DMS 273 (cell line): ENCODE results near the gene KCNJ12.
A peak's percentile ranks its signal among the peaks of the same experiment; 100 is the strongest.
"Not testable (repeated sequence)": the region's sequence is repeated elsewhere in the genome, so short reads cannot be mapped to it uniquely, and the experiment has no call there.

Source experiments
- DNase-seq: peaks from one replicate; lab custom pipeline; 2025; ENCODE audit not compliant: unreplicated experiment; lab: John Stamatoyannopoulos, UW

KCNJ12 gene

DNA sequence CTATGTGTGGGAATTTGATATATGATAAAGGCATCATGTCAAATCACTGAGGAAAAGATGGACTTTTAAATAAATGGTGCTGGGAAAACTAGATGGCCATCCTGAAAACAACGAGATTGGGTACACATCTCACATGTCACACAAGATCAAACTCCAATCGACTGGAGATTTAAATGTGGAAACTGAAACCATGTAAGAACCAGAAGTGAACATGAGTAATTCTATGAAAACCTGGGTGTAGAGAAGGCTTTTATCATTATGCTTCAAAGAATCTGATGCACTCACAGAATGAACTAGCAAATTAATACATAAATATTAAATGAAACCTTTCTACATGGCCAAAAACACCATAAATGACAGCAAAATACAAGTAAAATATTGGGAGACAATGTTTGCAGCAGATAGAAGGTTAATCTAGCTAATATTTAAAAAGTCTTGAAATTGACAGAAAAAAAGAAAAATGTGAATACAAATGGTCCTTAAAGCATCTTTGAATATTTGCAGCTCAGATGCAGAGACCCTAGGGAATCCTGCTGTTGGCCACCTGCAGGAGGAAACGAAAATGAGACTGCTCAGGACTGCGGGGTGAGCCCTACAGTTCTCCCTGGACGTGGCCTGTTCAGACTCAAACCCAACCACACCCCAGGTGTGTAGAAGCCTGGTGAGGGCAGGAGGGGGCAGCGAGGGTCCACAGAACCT lies 62.3 kb downstream of the KCNJ12 start:
- DNase-seq: not testable (repeated sequence)

- not testable (repeated sequence) for DNase-seq
Measured at GRCh38 chr17:21439015-21439336, 62.8 kb downstream of the KCNJ12 start.

- no peak for DNase-seq
Measured at GRCh38 chr17:21445091-21445650, 69.0 kb downstream of the KCNJ12 start.

GRCh38 chr17:21447552-21447951 lies 71.4 kb downstream of the KCNJ12 start:
- not testable (repeated sequence) for DNase-seq

DNA sequence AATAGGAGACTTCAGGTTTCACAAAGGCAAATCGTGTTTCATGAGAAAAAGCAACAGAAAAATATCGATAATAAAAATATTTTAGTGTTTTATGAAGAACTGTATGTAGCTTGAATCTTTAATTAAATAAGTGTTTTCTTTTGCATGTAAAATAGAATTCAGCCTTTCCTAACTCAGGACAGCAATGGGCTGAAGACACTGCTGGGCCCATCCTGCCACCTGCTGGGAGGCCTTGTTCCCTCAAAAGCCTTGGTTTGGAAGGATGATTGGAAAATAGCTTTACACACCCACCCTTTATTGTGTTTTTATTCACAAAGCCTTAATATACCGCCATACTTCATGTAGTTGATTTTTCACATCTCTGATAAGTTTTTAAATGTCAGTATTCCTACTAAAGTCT lies 73.7 kb downstream of the KCNJ12 start:
- not testable (repeated sequence) for DNase-seq

DNA sequence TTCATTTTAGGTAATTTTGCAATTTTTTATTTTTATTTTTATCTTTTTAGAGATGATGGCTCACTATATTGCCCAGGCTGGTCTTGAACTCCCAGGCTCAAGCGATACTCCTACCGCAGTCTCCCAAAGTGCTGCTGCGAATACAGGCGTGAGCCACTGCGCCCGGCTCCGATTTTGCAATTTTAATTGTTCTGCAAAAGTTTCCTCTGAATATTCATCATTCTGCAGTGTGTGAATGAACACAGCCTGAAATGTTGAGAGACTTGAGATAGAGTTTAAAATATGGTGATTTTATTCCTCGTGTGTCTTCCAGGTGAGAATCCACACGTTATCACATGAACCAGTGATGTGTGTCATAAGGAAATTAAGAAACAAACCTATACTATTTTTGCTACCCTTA lies 75.8 kb downstream of the KCNJ12 start:
- no peak for DNase-seq

DNA sequence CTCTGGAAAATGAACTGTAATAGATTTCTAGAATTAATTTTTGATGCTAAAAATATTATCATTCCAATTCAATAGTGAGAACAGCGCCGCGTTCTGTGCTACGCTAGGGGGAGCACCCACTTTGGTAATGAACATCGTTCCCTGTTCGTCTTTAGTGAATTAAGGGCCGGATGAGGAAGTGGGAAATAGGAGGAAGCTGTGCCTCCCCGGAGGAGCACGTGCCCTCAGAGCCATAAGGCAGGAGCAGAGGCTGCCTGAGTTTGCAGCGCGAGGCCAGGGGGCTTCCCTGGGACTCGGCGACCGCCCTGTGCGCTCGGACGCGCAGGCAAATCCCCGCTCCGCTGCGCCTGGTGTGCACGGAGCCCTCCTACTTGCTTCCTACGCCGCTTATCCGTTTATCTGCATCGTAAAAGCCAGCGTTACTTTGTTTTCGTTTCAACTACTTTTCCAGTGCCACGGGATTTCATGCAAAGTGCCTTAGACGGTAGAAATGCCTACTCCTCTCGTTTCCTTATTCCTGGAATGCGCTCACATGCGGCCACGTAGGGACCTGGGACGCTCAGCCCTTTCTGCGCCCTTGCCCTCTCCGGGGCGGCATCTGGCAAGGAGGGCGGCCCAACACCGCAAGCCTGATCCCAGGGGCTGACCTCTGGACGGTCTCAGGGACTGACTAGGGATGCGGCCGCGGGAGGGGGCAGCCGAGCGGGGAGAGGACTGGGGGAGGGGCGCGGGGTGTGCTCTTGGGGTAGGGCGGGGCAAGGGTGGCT lies 76.4 kb downstream of the KCNJ12 start:
- DNase-seq: peak; percentile 21

DNA sequence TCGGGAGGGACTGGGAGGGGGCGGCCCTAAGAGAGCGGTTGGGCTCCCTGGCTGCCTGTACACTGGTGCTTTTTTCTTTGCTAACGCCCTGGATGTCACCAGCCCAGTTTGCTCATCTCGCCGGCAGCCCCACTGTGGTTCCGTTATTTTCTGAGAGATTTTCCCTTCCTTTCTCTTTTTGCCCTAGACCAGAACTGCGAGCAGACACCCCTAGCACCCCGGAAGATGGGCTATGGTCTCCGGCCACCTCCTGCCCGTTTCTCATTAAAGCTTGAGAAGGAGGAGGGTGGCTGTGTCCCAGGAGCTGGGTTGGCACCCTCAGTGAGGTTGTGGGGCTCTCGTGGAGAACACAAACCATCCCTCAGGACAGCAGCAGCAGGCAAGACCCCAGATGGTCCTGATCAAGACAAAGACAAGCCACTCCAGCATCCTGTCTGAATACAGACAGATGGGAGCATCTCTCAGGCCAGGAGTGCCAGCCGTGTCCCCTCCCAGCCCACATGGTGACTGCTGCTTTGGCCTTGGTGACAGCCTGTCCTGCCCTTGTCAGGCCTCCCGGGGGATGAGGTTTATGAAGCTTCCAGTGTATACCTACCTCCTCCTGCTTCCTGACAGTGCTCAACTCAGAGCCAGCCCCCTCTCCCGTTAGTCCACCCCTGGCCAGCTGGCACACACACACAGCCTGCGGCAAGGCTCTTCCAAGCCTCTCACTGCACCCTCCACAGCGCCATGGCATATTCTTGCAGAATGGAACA lies 77.2 kb downstream of the KCNJ12 start:
- peak; percentile 64 for DNase-seq

DNA sequence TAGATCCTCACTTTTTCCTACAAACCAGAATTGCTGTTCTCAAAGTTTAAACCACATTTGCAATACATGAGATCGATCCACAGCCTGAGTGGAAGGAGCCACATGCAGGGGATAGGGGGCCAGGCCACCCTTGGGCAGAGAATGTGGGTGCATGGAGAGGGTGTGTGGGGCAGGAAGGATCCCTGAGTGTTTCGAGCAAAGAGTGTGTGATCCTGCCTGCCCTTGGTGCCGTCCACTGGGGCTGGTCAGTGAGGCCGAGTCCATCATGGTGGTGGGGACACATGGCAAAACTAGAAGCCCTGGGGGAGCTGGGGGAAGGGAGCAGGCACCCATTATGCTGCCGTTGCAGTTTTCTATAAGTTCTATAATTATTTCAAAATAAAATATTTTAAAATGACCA lies 77.8 kb downstream of the KCNJ12 start:
- not testable (repeated sequence) for DNase-seq

DNA sequence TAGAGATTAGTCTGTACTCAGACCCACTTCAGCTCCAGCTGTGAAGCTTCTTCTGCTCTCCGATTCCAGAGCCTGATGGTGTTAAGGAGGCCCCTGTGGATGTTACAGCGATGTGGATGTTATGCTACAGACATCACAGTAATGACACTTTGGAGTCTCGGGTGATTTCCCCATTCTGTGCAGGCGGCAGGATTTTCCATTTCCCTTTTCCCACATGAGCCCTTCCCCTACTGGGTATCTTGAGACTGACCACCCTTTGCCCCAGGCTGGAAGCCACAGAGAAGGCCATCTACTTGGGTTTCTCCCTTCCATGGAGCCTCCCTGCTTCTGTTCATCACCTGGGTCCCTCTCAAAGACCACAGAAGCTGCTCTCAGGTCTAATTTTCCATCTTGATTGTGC lies 78.3 kb downstream of the KCNJ12 start:
- no peak for DNase-seq

GRCh38 chr17:21455761-21456160 lies 79.6 kb downstream of the KCNJ12 start:
- DNase-seq: no peak

DNA sequence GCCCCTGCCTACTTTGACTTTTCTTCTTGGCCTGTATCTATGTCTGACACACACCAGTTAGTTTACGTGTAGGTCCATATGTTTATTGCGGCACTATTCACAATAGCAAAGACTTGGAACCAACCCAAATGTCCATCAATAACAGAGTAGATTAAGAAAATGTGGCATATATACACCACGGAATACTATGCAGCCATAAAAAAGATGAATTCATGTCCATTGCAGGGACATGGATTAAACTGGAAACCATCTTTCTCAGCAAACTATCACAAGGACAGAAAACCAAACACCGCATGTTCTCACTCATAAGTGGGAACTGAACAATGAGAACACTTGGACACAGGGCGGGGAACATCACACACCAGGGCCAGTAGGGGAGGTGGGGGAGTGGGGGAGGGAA lies 80.3 kb downstream of the KCNJ12 start:
- not testable (repeated sequence) for DNase-seq

DNA sequence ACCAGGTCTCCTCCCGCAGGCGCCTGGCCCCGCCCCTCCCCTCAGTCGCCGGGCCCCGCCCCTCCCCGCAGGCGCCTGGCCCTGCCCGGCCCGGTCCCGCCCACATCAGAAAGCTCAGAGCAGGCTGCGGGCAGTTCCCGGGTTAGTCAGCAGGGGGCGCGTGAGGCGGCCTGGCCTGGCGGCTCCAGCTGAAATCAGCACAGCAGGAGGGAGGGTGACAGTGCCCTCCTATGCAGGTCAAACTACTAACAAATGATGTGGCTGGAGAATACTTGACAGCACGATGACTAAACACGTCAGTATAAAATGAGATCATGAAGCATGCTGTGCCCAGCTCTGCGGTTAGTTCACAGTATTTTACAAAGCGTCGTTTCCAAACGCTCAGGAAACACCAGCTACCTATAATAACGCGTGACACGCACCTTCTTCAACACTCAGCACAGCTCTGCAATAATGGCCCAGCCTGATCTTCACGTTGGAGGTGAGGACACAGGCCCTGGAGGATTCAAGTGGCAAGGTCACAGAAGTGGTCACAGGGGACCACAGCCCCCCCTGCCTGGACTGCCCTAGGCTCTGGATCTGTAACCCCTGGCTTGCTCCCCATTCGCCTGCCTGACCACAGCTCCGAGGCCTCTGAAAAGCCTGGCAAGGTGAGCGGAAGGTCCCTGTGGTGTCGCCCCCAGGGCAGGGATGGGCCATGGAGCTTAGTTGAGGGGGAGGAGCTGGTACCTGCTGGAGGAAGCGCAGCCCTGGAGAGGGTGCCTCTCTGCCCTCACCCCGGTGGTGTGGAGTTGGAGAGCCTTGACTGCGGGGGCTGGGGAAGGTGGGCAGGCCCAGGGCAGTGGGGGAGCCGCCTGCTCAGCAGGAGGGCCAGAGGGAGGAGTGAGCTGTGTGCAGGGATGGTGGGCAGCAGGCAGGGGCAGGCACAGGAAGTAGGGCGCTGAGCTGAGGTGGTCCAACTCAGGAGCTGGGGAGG lies 81.2 kb downstream of the KCNJ12 start:
- peak; percentile 88 for DNase-seq

DNA sequence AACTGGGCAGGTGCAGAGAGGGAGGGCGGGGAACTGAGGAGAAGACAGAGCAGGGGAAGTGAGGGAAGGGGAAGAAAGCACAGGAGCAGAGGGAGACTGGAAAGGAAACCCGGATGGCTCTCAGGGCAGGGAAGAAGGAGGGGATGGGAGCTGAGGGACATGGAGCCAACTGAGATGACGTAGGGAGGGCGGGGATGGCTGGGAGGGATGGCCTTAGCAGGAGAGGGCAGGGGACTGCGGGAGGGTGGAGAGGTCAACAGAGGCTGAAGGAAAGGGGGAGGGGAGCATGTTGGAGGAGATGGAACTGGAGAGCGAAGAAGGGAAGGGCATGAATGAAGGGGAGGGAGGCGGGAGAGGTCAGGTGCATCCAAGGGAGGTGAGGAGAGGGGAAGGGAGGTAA lies 81.9 kb downstream of the KCNJ12 start:
- DNase-seq: no peak

DNA sequence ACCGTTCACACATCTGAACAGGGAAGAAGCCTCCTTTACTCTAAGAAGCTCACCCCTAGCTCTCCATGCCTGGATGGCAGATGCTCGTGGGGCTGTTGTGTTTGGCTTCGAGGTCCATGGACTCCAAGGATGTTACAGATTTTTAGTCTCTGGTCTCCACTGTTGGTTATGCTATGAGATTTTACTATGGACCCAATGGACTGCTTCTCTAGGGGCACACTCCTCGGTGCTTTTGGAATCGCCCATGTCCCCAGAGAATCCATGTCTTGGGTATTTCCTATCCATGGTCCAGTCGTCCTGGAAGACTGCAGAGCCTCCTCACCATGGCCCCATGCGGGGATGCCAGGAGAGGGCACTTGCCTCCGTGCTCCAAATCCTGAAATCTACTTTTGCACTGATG lies 83.4 kb downstream of the KCNJ12 start:
- no peak for DNase-seq

DNA sequence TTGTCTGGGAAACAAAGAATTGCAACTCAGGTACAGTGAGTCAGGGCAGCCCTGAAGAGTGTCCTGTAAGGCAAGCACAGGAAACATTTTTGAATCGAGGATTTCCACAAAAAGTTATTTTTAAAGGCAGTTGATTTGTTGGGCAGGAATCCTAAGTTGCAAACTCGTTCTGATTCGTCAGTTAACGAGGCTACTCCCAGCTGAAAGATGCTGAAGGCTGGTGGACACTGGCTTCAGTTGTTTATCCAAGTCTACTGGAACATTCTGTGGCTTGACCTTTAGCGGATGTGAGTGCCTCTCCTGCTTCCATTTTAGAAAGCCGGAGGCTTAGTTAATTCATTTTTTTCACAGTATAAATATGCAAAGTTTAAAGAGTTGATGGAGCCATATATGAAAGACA lies 84.2 kb downstream of the KCNJ12 start:
- DNase-seq: no peak

GRCh38 chr17:21462237-21462636 lies 86.1 kb downstream of the KCNJ12 start:
- DNase-seq: peak; percentile 13

- DNase-seq: no peak
Measured at GRCh38 chr17:21463204-21463661, 87.1 kb downstream of the KCNJ12 start.

DNA sequence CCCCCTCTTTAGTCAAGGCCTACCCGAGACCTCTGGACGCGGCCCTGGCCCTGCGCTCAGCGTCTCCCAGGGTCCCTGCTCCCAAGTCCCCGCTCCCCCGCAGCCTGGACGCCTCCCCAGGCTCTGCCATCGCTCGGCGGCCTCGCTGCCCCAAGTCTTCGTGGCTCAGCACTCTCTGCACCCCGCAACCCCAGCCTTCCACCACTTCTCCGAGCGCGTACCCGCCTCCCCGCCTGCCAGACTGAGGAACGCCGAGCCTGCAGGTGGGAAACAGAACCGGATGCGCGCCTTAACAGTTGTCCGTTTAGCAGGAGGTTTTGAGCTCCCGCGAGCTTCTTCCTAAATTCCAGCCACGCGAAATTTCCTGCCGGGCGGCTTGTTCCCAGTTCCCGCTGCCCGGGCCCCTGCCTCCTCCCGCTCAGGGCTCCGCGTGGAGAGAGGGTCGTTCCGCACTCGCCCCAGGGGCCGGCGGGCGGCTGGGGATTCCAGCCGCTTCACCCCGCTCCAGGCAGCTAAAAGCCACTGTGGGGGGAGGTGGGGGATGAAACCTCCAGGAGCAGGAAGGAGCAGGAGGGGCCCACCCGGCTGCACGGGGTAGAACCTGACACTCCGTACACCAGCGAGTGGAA lies 87.7 kb downstream of the KCNJ12 start:
- DNase-seq: no peak

GRCh38 chr17:21464611-21465021 lies 88.5 kb downstream of the KCNJ12 start:
- DNase-seq: no peak
